Measurements from ENCODE around the gene TYMS.

TYMS gene

DNA sequence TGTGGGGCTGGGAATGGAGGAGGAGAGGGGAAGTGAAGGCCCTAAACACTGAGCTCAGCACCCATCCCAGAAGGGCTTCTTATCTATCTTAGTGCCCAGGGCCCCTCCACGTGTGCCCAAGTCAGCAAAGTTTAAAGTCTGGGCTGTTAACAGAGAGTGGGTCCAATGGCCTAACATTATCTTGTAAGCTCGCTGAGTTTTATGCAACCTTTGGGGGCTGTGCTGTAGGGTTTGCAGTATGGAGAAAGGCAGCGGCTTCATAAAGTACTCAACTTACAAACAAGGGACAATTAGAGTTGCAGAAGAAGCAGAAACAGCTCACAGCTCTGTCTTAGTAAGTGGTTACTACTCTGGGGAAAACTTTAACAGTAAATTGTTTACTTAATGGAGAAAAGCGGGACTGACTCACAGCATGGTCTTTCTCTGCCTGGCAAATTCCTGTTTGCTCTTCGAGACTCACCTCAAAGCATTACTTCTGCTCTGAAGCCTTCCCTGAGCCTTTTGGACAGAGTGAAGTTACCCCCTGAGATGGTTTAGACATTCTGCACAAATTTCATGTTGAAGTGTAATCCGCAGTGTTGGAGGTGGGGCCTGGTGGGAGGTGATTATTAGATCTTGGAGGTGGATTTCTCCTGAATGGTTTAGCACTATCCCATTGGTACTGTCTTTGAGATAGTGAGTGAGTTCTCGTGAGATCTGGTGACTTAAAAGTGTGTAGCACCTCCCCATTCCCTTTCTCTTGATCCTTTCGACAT is 45.9 kb downstream of the TYMS start:
- peak; percentile 76 for DNase-seq (ENCODE audit: low read depth)
- H3K4me3 ChIP-seq (ENCODE audit: low read depth, low read length), result no peak overlapping the region
- TF ChIP-seq, protein P1, sequence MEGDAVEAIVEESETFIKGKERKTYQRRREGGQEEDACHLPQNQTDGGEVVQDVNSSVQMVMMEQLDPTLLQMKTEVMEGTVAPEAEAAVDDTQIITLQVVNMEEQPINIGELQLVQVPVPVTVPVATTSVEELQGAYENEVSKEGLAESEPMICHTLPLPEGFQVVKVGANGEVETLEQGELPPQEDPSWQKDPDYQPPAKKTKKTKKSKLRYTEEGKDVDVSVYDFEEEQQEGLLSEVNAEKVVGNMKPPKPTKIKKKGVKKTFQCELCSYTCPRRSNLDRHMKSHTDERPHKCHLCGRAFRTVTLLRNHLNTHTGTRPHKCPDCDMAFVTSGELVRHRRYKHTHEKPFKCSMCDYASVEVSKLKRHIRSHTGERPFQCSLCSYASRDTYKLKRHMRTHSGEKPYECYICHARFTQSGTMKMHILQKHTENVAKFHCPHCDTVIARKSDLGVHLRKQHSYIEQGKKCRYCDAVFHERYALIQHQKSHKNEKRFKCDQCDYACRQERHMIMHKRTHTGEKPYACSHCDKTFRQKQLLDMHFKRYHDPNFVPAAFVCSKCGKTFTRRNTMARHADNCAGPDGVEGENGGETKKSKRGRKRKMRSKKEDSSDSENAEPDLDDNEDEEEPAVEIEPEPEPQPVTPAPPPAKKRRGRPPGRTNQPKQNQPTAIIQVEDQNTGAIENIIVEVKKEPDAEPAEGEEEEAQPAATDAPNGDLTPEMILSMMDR (conservative IDR thresholded peaks at IDR 0.05; ENCODE audit: low read depth, low read length), result no peak

DNA sequence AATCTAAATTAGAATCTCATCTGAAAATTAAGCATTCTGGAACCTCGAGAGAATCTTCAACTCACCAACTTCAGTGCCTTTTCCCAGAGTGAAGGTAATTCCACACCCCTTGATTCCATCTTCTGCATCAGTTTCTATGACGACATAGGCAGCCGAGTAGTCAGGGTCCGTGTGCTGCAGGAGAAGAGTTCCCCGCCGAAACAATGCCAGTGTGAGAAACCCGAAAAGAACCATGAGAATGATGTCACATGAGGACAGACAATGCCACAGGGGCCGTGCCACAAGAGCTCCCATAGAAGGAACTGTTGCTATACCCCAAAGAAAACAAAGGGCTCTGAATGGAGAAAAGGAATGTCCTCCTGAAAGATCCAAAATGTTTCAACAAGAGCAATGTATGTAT is 49.0 kb downstream of the TYMS start:
- no peak for DNase-seq (ENCODE audit: low read depth)
- H3K4me3 ChIP-seq (ENCODE audit: low read depth, low read length), result no peak overlapping the region
- TF ChIP-seq, protein P1 (conservative IDR thresholded peaks at IDR 0.05; ENCODE audit: low read depth, low read length), result no peak

DNA sequence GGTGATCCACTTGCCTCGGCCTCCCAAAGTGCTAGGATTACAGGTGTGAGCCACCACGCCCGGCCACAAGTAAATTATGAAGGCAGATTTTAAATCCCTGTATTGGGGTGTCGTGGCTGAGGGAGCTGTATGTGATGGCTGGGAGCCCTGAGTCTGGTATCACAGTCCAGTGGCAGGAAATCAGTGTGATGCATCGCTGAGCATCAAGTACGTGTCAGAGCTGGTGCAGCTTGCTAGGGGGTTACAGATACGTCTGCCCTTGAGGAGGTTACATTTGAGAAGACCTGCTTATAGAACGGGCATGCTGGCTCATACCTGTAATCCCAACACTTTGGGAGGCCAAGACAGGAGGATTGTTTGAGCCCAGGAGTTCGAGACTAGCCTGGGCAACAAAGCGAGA is 50.6 kb downstream of the TYMS start:
- H3K4me3 ChIP-seq (ENCODE audit: low read depth, low read length), result no peak overlapping the region
- no peak for DNase-seq (ENCODE audit: low read depth)
- TF ChIP-seq, protein P1 (conservative IDR thresholded peaks at IDR 0.05; ENCODE audit: low read depth, low read length), result no peak

DNA sequence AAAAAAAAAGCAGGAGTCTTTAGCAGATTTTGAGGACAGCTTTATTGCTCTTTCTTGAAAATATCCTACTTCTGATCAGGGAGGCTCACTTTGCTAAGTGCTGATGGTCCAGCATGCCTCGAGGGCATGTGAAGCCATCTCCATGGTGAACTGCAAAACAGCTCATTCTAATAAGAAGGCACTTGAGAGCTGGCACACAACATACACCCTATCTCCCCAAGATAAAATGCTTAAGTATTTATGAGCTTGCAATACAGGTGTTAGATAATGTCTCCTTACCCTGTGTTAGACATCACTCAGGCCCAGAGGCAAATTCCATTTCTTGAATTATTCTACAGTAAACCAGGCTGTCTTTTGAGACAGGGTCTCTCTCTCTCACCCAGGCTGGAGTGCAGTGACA is 52.3 kb downstream of the TYMS start:
- no peak for DNase-seq (ENCODE audit: low read depth)
- H3K4me3 ChIP-seq (ENCODE audit: low read depth, low read length), result no peak overlapping the region
- TF ChIP-seq, protein P1 (conservative IDR thresholded peaks at IDR 0.05; ENCODE audit: low read depth, low read length), result no peak

DNA sequence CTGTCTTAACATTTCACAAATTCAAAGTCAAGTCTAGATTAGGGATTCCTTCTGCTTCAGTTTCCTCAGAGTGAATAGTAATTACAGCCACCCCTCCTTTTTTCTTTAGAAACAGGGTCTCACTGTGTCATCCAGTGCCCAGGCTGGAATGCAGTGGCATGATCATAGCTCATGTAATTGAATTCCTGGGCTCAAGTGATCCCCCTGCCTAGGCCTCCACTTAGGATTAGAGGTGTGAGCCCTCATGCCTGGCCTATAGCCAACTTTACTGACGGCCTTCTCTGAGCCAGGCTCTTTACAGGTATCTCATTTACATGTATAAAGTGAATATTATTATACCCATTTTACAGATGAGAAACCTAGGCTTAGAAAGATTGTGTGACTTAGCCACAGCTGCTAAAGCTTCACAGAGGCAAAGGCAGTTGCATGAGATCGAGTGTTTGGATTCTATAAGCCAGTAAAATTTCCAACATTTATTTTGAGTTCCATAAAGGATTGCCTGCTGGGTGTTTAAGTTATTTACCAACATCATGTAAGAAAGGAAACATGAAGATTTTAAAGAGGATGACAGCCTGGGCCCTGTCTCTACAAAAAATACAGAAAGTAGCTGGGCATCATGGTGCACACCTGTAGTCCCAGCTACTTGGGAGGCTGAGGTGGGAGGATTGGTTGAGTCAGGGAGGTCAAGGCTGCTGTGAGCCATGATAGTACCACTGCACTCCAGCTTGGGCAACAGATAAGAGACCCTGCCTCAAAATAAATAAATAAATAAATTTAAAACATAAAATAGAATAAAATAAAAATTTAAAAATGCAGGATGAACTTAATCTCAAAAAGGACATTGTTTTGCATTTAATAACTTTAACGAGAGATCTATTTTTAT is 53.2 kb downstream of the TYMS start:
- H3K4me3 ChIP-seq (ENCODE audit: low read depth, low read length), result peak overlapping the region; percentile 81
- DNase-seq (ENCODE audit: low read depth), result no peak
- TF ChIP-seq, protein P1 (conservative IDR thresholded peaks at IDR 0.05; ENCODE audit: low read depth, low read length), result no peak

DNA sequence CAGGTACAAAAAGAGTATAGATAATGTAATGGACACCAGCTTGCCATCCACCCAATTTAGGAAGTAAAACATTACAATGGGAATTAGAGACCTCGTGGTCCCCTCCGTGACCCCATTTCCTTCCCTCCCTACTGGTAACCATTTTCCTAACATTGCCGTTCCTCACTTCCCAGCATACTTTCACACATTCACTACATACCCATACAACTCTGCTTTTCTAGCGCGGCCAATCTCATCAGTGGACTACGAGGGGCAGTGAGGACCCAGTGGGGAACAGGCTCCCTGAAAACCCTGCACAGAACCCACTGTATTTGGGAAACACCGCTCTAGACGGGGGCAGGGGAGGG is 53.8 kb downstream of the TYMS start:
- DNase-seq (ENCODE audit: low read depth), result no peak
- peak overlapping the region; percentile 81 for H3K4me3 ChIP-seq (ENCODE audit: low read depth, low read length)
- TF ChIP-seq, protein P1 (conservative IDR thresholded peaks at IDR 0.05; ENCODE audit: low read depth, low read length), result no peak

Data from choroid plexus epithelial cell (primary cell).